K562 (cell line): Measurements from ENCODE around the gene FHIT. TPM values are rescaled to one million over a fixed set of nuclear protein-coding genes. Genes with fewer than 3 reads are reported as not detected.

ENCODE experiments used
- JUND ChIP-seq, 2 experiments: IDR thresholded peaks; 2 replicates in 1 of 2; 3 replicates in 1 of 2; pipeline ENCODE4 v1.6.1; 2011; ENCODE audit warnings: borderline replicate concordance in 2 of 2, low read depth in 2 of 2, low read length in 2 of 2, improper control_type of control experiment in 1 of 2, missing biosample characterization in 1 of 2, missing genetic modification characterization in 1 of 2, missing genetic modification reagents in 1 of 2
- MGA ChIP-seq: fragments of 450-650 bp; IDR thresholded peaks from 2 replicates; pipeline ENCODE4 v1.6.1; 2016; ENCODE audit warnings: mild to moderate bottlenecking, moderate library complexity
- PBX2 ChIP-seq, 2 experiments: IDR thresholded peaks in 1 of 2; conservative IDR thresholded peaks in 1 of 2; 2 replicates each; pipeline ENCODE4 v1.6.1; 2016; ENCODE audit warnings: low read depth in 2 of 2, mild to moderate bottlenecking in 1 of 2, missing compliant biosample characterization in 1 of 2, missing genetic modification characterization in 1 of 2, moderate library complexity in 1 of 2
- SMARCC2 ChIP-seq: fragments of 450-650 bp; IDR thresholded peaks from 2 replicates; pipeline ENCODE4 v1.6.1; 2017; ENCODE audit warnings: antibody characterized with exemption, moderate library complexity, mild to moderate bottlenecking, low read depth
- TGIF2 ChIP-seq: sonication (generic); formaldehyde crosslinking; IDR thresholded peaks from 2 replicates; pipeline ENCODE4 v1.8.1; 2022; ENCODE audit warnings: mild to moderate bottlenecking, missing genetic modification reagents, moderate library complexity
- THRB ChIP-seq: fragments of 450-650 bp; formaldehyde crosslinking; conservative IDR thresholded peaks from 2 replicates; pipeline ENCODE4 v1.4.0; 2022; ENCODE audit warnings: mild to moderate bottlenecking, missing genetic modification characterization
- TRIM25 ChIP-seq: fragments of 450-650 bp; IDR thresholded peaks from 2 replicates; pipeline ENCODE4 v1.7.0; 2016; ENCODE audit warnings: borderline replicate concordance
- polyA plus RNA-seq, 8 experiments: library from polyadenylated mRNA; depleted of rRNA in 4 of 8; stranded (reverse) in 5 of 8; unstranded in 3 of 8; fragments of >200 nt; fragmentation: Nextera tagmentation in 2 of 8; fragmentation: Illumina TruSeq in 1 of 8; extraction: Ambion mirVana in 2 of 8; extraction: Trizol in 1 of 8; gene quantifications; 2 replicates each; pipeline versions ENCODE4 v1.2.1 to v1.2.3, GENCODE V29; 2011 to 2014; ENCODE audit warnings: inconsistent platforms in 1 of 8, missing spikeins in 1 of 8
- total RNA-seq, 7 experiments: library from RNA; depleted of rRNA in 6 of 7; stranded (reverse); fragments of >200 nt in 6 of 7; fragmentation: Illumina TruSeq in 2 of 7; extraction: Trizol in 2 of 7; gene quantifications; 2 replicates each; pipeline versions ENCODE4 v1.2.1 to v1.2.3, GENCODE V29; 2011 to 2021; ENCODE audit warnings: low replicate concordance in 1 of 7

The FHIT gene
- total and polyA plus RNA-seq, 9 of the 15 experiments (the other 6 are each of a cell fraction or from before 2014, with no cell fraction given), result 1.7 to 9.1 (median 4.3) TPM

GRCh38 chr3:59970376-59970775, 1280.9 kb downstream of the FHIT start (continued):
- TF ChIP-seq THRB (CRISPR knock-in tag), result no peak
- TF ChIP-seq SMARCC2, result no peak
- TF ChIP-seq TGIF2, result no peak
- no peak for TF ChIP-seq JUND (IDR thresholded peaks at IDR 0.05; ENCODE audit: borderline replicate concordance, low read depth, low read length)
- TF ChIP-seq JUND (tag; IDR thresholded peaks at IDR 0.05; ENCODE audit: borderline replicate concordance, low read depth, low read length), result no peak
- TF ChIP-seq TRIM25, result no peak
- no peak for TF ChIP-seq MGA
- no peak for TF ChIP-seq PBX2 (CRISPR knock-in tag; IDR thresholded peaks at IDR 0.05; ENCODE audit: low read depth)
- TF ChIP-seq PBX2 (tag; conservative IDR thresholded peaks at IDR 0.05; ENCODE audit: low read depth), result no peak
